GM23338 (cell line): ENCODE results near the gene ZNF335. TPM values are rescaled to one million over a fixed set of nuclear protein-coding genes. Genes with fewer than 3 reads are reported as not detected.

ENCODE experiments used
- ATAC-seq: fragments of 200-7000 bp; cut with Tn5 transposase; 3 replicates; pipeline ENCODE4 v1.9.1; 2020
- DNase-seq: peaks from one replicate; pipeline ENCODE4 v3.0.0-alpha.2; 2015; ENCODE audit warnings: low spot score
- H2AFZ ChIP-seq: fragments of 200-600 bp; sonication (generic); 2 replicates; pipeline ENCODE4 v1.8.0; 2016; ENCODE audit warnings: antibody characterized with exemption, mild to moderate bottlenecking, moderate library complexity
- H3F3A ChIP-seq: fragments of 200-600 bp; sonication (generic); replicated peaks from 2 replicates; pipeline ENCODE4 v1.8.0; 2017; ENCODE audit warnings: antibody characterized with exemption, mixed run types, low read depth
- H3K27ac ChIP-seq: fragments of 200-600 bp; sonication (generic); 2 replicates; pipeline ENCODE4 v1.6.1; 2016; ENCODE audit warnings: low read depth
- H3K27me3 ChIP-seq: fragments of 200-600 bp; sonication (generic); 2 replicates; pipeline ENCODE4 v1.8.0; 2016; ENCODE audit warnings: mild to moderate bottlenecking, mixed run types, moderate library complexity; ENCODE audit not compliant: insufficient read depth
- H3K36me3 ChIP-seq: fragments of 200-600 bp; sonication (generic); 2 replicates; pipeline ENCODE4 v1.8.0; 2016; ENCODE audit warnings: mild to moderate bottlenecking; ENCODE audit not compliant: insufficient read depth
- H3K4me1 ChIP-seq: fragments of 200-600 bp; sonication (generic); 2 replicates; pipeline ENCODE4 v1.8.0; 2016; ENCODE audit warnings: mild to moderate bottlenecking, moderate library complexity; ENCODE audit not compliant: insufficient read depth
- H3K4me2 ChIP-seq: fragments of 200-600 bp; sonication (generic); 2 replicates; pipeline ENCODE4 v1.7.1; 2017; ENCODE audit warnings: mixed run types
- H3K4me3 ChIP-seq: fragments of 200-600 bp; sonication (generic); 2 replicates; pipeline ENCODE4 v1.6.1; 2016; ENCODE audit warnings: mixed run types
- H3K79me2 ChIP-seq: fragments of 200-600 bp; sonication (generic); replicated peaks from 2 replicates; pipeline ENCODE4 v1.8.0; 2017; ENCODE audit warnings: mild to moderate bottlenecking; ENCODE audit not compliant: insufficient read depth
- H3K9me2 ChIP-seq: fragments of 200-600 bp; sonication (generic); 2 replicates; pipeline ENCODE4 v1.8.0; 2017; ENCODE audit not compliant: insufficient read depth
- H4K20me1 ChIP-seq: fragments of 200-600 bp; sonication (generic); replicated peaks from 2 replicates; pipeline ENCODE4 v1.8.0; 2017; ENCODE audit warnings: mild to moderate bottlenecking; ENCODE audit not compliant: insufficient read depth
- H3K27ac Mint-ChIP-seq: 2 replicates; pipeline ENCODE4 v1.8.0; 2020; ENCODE audit warnings: inconsistent platforms, mild to moderate bottlenecking, moderate library complexity, mixed read lengths
- H3K27me3 Mint-ChIP-seq: 3 replicates; pipeline ENCODE4 v1.8.0; 2022; ENCODE audit warnings: low read depth, mild to moderate bottlenecking, moderate library complexity, mixed read lengths, inconsistent platforms; ENCODE audit not compliant: insufficient read depth, poor library complexity
- H3K36me3 Mint-ChIP-seq: 3 replicates; pipeline ENCODE4 v1.8.0; 2021; ENCODE audit warnings: low read depth, mild to moderate bottlenecking, inconsistent platforms, moderate library complexity, mixed read lengths
- H3K4me1 Mint-ChIP-seq: 3 replicates; pipeline ENCODE4 v1.8.0; 2020; ENCODE audit warnings: mild to moderate bottlenecking, inconsistent platforms, mixed read lengths
- H3K4me3 Mint-ChIP-seq: 3 replicates; pipeline ENCODE4 v1.8.0; 2021; ENCODE audit warnings: moderate library complexity, mild to moderate bottlenecking, inconsistent platforms, mixed read lengths
- H3K9me3 Mint-ChIP-seq: 3 replicates; pipeline ENCODE4 v1.8.0; 2020; ENCODE audit warnings: moderate library complexity, mild to moderate bottlenecking, inconsistent platforms, mixed read lengths
- CREB1 ChIP-seq: fragments of 250-450 bp; sonication (Bioruptor Pico); IDR thresholded peaks from 2 replicates; pipeline ENCODE4 v1.5.0; 2020; ENCODE audit warnings: low read depth, mild to moderate bottlenecking, moderate library complexity
- EZH2phosphoT487 ChIP-seq: fragments of 200-600 bp; sonication (generic); IDR thresholded peaks from one replicate; pipeline ENCODE4 v1.8.1; 2018; ENCODE audit warnings: antibody characterized with exemption; ENCODE audit not compliant: unreplicated experiment
- JUNB ChIP-seq: IDR thresholded peaks from one replicate; pipeline ENCODE4 v1.6.1; 2016; ENCODE audit warnings: antibody characterized with exemption; ENCODE audit not compliant: unreplicated experiment
- STAT1 ChIP-seq: IDR thresholded peaks from one replicate; pipeline ENCODE4 v1.6.1; 2016; ENCODE audit warnings: antibody characterized with exemption; ENCODE audit not compliant: unreplicated experiment
- ZNF331 ChIP-seq: fragments of 250-450 bp; sonication (Bioruptor Pico); IDR thresholded peaks from 2 replicates; pipeline ENCODE4 v1.5.0; 2020; ENCODE audit warnings: low read depth, mild to moderate bottlenecking, moderate library complexity
- polyA plus RNA-seq: library from polyadenylated mRNA; unstranded; fragments of >200 nt; fragmentation: Nextera tagmentation; extraction: Ambion mirVana; gene quantifications from 2 replicates; pipeline ENCODE4 v1.2.1, GENCODE V29; 2016
- total RNA-seq: library from RNA; depleted of rRNA; stranded (reverse); fragments of >200 nt; shearing (Covaris generic); gene quantifications from 2 replicates; pipeline ENCODE4 v1.2.3, GENCODE V29; 2014
- TF ChIP-seq, protein P1 (sequence below), 2 experiments: fragments of 200-600 bp in 1 of 2; sonication (generic) in 1 of 2; conservative IDR thresholded peaks; 2 replicates each; pipeline versions ENCODE4 v1.5.1 to v1.6.1; 2016 to 2017; ENCODE audit warnings: antibody characterized with exemption in 2 of 2, low read depth in 2 of 2, mild to moderate bottlenecking in 2 of 2, moderate library complexity in 1 of 2
- TF ChIP-seq, protein P2 (sequence below): fragments of 250-450 bp; sonication (Bioruptor Pico); IDR thresholded peaks from 2 replicates; pipeline ENCODE4 v1.5.0; 2020; ENCODE audit warnings: mild to moderate bottlenecking, moderate library complexity

The ZNF335 gene
- total and polyA plus RNA-seq, 2 experiments from 2014 or later, result 7.4 to 24.2 TPM

DNA sequence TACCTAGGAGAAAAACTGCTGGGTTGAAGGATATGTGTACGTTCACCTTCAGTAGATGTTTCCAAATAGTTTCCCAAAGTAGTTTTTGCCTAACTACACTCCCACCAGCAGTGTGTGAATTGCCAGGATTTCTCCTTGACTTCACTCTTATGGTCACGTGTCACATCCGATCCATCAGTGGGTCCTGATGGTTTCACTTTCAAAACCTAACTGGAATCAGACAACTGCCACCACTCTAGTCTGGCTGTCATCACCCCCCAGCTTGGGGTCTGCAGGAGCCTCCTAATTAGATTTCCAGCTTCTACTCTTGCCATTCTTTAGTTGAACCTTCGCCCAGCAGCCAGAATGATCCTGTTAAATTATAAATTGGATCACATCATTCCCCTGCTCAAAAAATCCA, 48.6 kb upstream of the ZNF335 start (continued):
- TF ChIP-seq CREB1 (CRISPR knock-in tag), result no peak
- TF ChIP-seq, protein P1, sequence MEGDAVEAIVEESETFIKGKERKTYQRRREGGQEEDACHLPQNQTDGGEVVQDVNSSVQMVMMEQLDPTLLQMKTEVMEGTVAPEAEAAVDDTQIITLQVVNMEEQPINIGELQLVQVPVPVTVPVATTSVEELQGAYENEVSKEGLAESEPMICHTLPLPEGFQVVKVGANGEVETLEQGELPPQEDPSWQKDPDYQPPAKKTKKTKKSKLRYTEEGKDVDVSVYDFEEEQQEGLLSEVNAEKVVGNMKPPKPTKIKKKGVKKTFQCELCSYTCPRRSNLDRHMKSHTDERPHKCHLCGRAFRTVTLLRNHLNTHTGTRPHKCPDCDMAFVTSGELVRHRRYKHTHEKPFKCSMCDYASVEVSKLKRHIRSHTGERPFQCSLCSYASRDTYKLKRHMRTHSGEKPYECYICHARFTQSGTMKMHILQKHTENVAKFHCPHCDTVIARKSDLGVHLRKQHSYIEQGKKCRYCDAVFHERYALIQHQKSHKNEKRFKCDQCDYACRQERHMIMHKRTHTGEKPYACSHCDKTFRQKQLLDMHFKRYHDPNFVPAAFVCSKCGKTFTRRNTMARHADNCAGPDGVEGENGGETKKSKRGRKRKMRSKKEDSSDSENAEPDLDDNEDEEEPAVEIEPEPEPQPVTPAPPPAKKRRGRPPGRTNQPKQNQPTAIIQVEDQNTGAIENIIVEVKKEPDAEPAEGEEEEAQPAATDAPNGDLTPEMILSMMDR (conservative IDR thresholded peaks at IDR 0.05; ENCODE audit: low read depth in 2 of 2), result no peak
- TF ChIP-seq, protein P2, sequence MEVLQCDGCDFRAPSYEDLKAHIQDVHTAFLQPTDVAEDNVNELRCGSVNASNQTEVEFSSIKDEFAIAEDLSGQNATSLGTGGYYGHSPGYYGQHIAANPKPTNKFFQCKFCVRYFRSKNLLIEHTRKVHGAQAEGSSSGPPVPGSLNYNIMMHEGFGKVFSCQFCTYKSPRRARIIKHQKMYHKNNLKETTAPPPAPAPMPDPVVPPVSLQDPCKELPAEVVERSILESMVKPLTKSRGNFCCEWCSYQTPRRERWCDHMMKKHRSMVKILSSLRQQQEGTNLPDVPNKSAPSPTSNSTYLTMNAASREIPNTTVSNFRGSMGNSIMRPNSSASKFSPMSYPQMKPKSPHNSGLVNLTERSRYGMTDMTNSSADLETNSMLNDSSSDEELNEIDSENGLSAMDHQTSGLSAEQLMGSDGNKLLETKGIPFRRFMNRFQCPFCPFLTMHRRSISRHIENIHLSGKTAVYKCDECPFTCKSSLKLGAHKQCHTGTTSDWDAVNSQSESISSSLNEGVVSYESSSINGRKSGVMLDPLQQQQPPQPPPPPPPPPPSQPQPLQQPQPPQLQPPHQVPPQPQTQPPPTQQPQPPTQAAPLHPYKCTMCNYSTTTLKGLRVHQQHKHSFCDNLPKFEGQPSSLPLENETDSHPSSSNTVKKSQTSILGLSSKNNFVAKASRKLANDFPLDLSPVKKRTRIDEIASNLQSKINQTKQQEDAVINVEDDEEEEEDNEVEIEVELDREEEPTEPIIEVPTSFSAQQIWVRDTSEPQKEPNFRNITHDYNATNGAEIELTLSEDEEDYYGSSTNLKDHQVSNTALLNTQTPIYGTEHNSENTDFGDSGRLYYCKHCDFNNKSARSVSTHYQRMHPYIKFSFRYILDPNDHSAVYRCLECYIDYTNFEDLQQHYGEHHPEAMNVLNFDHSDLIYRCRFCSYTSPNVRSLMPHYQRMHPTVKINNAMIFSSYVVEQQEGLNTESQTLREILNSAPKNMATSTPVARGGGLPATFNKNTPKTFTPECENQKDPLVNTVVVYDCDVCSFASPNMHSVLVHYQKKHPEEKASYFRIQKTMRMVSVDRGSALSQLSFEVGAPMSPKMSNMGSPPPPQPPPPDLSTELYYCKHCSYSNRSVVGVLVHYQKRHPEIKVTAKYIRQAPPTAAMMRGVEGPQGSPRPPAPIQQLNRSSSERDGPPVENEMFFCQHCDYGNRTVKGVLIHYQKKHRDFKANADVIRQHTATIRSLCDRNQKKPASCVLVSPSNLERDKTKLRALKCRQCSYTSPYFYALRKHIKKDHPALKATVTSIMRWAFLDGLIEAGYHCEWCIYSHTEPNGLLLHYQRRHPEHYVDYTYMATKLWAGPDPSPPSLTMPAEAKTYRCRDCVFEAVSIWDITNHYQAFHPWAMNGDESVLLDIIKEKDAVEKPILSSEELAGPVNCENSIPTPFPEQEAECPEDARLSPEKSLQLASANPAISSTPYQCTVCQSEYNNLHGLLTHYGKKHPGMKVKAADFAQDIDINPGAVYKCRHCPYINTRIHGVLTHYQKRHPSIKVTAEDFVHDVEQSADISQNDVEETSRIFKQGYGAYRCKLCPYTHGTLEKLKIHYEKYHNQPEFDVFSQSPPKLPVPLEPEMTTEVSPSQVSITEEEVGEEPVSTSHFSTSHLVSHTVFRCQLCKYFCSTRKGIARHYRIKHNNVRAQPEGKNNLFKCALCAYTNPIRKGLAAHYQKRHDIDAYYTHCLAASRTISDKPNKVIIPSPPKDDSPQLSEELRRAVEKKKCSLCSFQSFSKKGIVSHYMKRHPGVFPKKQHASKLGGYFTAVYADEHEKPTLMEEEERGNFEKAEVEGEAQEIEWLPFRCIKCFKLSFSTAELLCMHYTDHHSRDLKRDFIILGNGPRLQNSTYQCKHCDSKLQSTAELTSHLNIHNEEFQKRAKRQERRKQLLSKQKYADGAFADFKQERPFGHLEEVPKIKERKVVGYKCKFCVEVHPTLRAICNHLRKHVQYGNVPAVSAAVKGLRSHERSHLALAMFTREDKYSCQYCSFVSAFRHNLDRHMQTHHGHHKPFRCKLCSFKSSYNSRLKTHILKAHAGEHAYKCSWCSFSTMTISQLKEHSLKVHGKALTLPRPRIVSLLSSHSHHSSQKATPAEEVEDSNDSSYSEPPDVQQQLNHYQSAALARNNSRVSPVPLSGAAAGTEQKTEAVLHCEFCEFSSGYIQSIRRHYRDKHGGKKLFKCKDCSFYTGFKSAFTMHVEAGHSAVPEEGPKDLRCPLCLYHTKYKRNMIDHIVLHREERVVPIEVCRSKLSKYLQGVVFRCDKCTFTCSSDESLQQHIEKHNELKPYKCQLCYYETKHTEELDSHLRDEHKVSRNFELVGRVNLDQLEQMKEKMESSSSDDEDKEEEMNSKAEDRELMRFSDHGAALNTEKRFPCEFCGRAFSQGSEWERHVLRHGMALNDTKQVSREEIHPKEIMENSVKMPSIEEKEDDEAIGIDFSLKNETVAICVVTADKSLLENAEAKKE, result no peak

DNA sequence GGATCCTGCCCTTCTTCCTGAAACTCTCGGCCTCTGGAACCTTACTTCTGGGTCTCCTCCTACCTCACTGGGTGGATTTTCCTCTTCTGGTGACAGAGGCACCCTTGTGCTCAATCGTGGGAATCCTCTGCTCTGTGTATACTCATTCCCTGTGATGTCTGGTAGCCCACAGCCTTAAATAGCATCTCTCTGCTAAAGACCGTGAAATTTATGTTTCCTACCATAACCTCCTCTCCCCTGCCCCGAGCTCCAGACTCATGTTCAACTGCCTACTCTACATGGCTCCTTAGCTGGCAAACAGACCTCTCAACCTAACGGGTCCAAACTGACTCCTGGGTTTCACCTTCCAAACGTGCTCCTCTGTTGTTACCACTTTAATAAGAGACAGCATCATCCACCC, 46.6 kb upstream of the ZNF335 start:
- Mint-ChIP-seq H3K36me3 (no peaks in the 10 kb centered on the region), H3K4me3 (no peak overlapping the region; the same call in 2 of the 3 replicates), H3K9me3 (no peaks in the 10 kb centered on the region; the same call in 2 of the 3 replicates), H3K4me1 (peaks cover 12% of the 10 kb centered on the region), H3K27me3 (peaks cover 19% of the 10 kb centered on the region), H3K27ac (no peak overlapping the region)
- ATAC-seq, result no peak
- H3K27ac ChIP-seq, result no peak overlapping the region
- peaks cover 4% of the 10 kb centered on the region for H3K4me1 ChIP-seq
- H3K4me3 ChIP-seq, result no peak overlapping the region
- no peak for DNase-seq
- no peaks in the 10 kb centered on the region for H3K9me2 ChIP-seq
- no peak overlapping the region for H2AFZ ChIP-seq
- peaks cover 9% of the 10 kb centered on the region for H3F3A ChIP-seq
- peaks cover 16% of the 10 kb centered on the region for H3K27me3 ChIP-seq
- no peaks in the 10 kb centered on the region for H3K36me3 ChIP-seq
- no peaks in the 10 kb centered on the region for H3K79me2 ChIP-seq
- no peak overlapping the region for H3K4me2 ChIP-seq
- no peaks in the 10 kb centered on the region; the same call in 1 of the 2 replicates for H4K20me1 ChIP-seq
- TF ChIP-seq CREB1 (CRISPR knock-in tag) (no peak), STAT1 (no peak), EZH2phosphoT487 (no peak), ZNF331 (CRISPR knock-in tag) (no peak), JUNB (no peak)
- TF ChIP-seq, protein P1 (conservative IDR thresholded peaks at IDR 0.05; ENCODE audit: low read depth in 2 of 2), result no peak
